GM23338 (cell line): ENCODE measurements around the gene ZNF784.
"Not testable (repeated sequence)": the region's sequence is repeated elsewhere in the genome, so short reads cannot be mapped to it uniquely, and the experiment has no call there.

Experiments
- CREB1 ChIP-seq: fragments of 250-450 bp; sonication (Bioruptor Pico); IDR thresholded peaks from 2 replicates; pipeline ENCODE4 v1.5.0; 2020; ENCODE audit warnings: low read depth, mild to moderate bottlenecking, moderate library complexity
- EZH2 ChIP-seq: fragments of 200-600 bp; sonication (generic); IDR thresholded peaks from one replicate; pipeline ENCODE4 v1.8.0; 2017; ENCODE audit warnings: antibody characterized with exemption, mild to moderate bottlenecking, low read depth; ENCODE audit not compliant: unreplicated experiment
- EZH2phosphoT487 ChIP-seq: fragments of 200-600 bp; sonication (generic); IDR thresholded peaks from one replicate; pipeline ENCODE4 v1.8.1; 2018; ENCODE audit warnings: antibody characterized with exemption; ENCODE audit not compliant: unreplicated experiment
- POLR2AphosphoS5 ChIP-seq: IDR thresholded peaks from 2 replicates; pipeline ENCODE4 v1.6.1; 2016; ENCODE audit warnings: antibody characterized with exemption, low read depth
- STAT1 ChIP-seq: IDR thresholded peaks from one replicate; pipeline ENCODE4 v1.6.1; 2016; ENCODE audit warnings: antibody characterized with exemption; ENCODE audit not compliant: unreplicated experiment
- ZNF331 ChIP-seq: fragments of 250-450 bp; sonication (Bioruptor Pico); IDR thresholded peaks from 2 replicates; pipeline ENCODE4 v1.5.0; 2020; ENCODE audit warnings: low read depth, mild to moderate bottlenecking, moderate library complexity
- TF ChIP-seq, protein P1 (sequence below), 2 experiments: fragments of 200-600 bp in 1 of 2; sonication (generic) in 1 of 2; conservative IDR thresholded peaks; 2 replicates each; pipeline versions ENCODE4 v1.5.1 to v1.6.1; 2016 to 2017; ENCODE audit warnings: antibody characterized with exemption in 2 of 2, low read depth in 2 of 2, mild to moderate bottlenecking in 2 of 2, moderate library complexity in 1 of 2
- TF ChIP-seq, protein P2 (sequence below): IDR thresholded peaks from one replicate; pipeline ENCODE4 v1.6.1; 2018; ENCODE audit warnings: antibody characterized with exemption; ENCODE audit not compliant: unreplicated experiment

GRCh38 chr19:55583897-55584296 lies 40.5 kb downstream of the ZNF784 start:
- TF ChIP-seq, protein P1, sequence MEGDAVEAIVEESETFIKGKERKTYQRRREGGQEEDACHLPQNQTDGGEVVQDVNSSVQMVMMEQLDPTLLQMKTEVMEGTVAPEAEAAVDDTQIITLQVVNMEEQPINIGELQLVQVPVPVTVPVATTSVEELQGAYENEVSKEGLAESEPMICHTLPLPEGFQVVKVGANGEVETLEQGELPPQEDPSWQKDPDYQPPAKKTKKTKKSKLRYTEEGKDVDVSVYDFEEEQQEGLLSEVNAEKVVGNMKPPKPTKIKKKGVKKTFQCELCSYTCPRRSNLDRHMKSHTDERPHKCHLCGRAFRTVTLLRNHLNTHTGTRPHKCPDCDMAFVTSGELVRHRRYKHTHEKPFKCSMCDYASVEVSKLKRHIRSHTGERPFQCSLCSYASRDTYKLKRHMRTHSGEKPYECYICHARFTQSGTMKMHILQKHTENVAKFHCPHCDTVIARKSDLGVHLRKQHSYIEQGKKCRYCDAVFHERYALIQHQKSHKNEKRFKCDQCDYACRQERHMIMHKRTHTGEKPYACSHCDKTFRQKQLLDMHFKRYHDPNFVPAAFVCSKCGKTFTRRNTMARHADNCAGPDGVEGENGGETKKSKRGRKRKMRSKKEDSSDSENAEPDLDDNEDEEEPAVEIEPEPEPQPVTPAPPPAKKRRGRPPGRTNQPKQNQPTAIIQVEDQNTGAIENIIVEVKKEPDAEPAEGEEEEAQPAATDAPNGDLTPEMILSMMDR (conservative IDR thresholded peaks at IDR 0.05; ENCODE audit: low read depth in 2 of 2): not testable (repeated sequence)
- not testable (repeated sequence) for TF ChIP-seq CREB1 (CRISPR knock-in tag); EZH2; STAT1; EZH2phosphoT487; POLR2AphosphoS5; ZNF331 (CRISPR knock-in tag)
- TF ChIP-seq, protein P2, sequence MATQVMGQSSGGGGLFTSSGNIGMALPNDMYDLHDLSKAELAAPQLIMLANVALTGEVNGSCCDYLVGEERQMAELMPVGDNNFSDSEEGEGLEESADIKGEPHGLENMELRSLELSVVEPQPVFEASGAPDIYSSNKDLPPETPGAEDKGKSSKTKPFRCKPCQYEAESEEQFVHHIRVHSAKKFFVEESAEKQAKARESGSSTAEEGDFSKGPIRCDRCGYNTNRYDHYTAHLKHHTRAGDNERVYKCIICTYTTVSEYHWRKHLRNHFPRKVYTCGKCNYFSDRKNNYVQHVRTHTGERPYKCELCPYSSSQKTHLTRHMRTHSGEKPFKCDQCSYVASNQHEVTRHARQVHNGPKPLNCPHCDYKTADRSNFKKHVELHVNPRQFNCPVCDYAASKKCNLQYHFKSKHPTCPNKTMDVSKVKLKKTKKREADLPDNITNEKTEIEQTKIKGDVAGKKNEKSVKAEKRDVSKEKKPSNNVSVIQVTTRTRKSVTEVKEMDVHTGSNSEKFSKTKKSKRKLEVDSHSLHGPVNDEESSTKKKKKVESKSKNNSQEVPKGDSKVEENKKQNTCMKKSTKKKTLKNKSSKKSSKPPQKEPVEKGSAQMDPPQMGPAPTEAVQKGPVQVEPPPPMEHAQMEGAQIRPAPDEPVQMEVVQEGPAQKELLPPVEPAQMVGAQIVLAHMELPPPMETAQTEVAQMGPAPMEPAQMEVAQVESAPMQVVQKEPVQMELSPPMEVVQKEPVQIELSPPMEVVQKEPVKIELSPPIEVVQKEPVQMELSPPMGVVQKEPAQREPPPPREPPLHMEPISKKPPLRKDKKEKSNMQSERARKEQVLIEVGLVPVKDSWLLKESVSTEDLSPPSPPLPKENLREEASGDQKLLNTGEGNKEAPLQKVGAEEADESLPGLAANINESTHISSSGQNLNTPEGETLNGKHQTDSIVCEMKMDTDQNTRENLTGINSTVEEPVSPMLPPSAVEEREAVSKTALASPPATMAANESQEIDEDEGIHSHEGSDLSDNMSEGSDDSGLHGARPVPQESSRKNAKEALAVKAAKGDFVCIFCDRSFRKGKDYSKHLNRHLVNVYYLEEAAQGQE: not testable (repeated sequence)
